SK-N-SH (cell line): ENCODE results near the gene IL18R1. TPM values are rescaled to one million over a fixed set of nuclear protein-coding genes. Genes with fewer than 3 reads are reported as not detected.

ENCODE experiments used
- CTCF ChIA-PET: fragments of 300-600, 350-600 bp; formaldehyde crosslinking; extraction: SDS; loops from one replicate; lab custom pipeline; 2021; lab: Yijun Ruan, JAX
- POLR2A ChIA-PET: fragments of 350-600 bp; sonication (Branson Sonifier 250); formaldehyde crosslinking; extraction: SDS; loops from one replicate; lab custom pipeline; 2020; ENCODE audit warnings: antibody characterized with exemption, inconsistent platforms; lab: Yijun Ruan, JAX
- DNase-seq: peaks from one replicate; pipeline ENCODE4 v3.0.0; 2012
- H2AFZ ChIP-seq: fragments of 200-600 bp; sonication (generic); 2 replicates; pipeline ENCODE4 v1.8.1; 2016; ENCODE audit warnings: antibody characterized with exemption, mild to moderate bottlenecking, low read depth
- H3F3A ChIP-seq: fragments of 200-600 bp; sonication (generic); replicated peaks from 2 replicates; pipeline ENCODE3; 2016; ENCODE audit warnings: antibody characterized with exemption, mild to moderate bottlenecking; ENCODE audit not compliant: insufficient read depth
- H3K27ac ChIP-seq, 2 experiments: fragments of 200-500 bp in 1 of 2; fragments of 200-600 bp in 1 of 2; sonication (Bioruptor generic) in 1 of 2; sonication (generic), shearing (Covaris generic) in 1 of 2; 2 replicates each; pipeline versions ENCODE4 v1.5.1 to v1.6.1; 2014 to 2016; ENCODE audit warnings: low read depth in 2 of 2, inconsistent platforms in 1 of 2, low read length in 1 of 2, mild to moderate bottlenecking in 1 of 2, mixed read lengths in 1 of 2
- H3K27me3 ChIP-seq: fragments of 200-600 bp; sonication (generic), shearing (Covaris generic); 2 replicates; pipeline ENCODE4 v1.6.1; 2016; ENCODE audit warnings: mixed run types; ENCODE audit not compliant: insufficient read depth
- H3K36me3 ChIP-seq, 2 experiments: fragments of 200-500 bp in 1 of 2; fragments of 200-600 bp in 1 of 2; sonication (Bioruptor generic) in 1 of 2; sonication (generic) in 1 of 2; replicated peaks in 1 of 2; 2 replicates each; pipeline versions ENCODE3 to v1.5.1; 2014 to 2016; ENCODE audit warnings: low read length in 1 of 2, mild to moderate bottlenecking in 1 of 2; ENCODE audit not compliant: insufficient read depth in 2 of 2, control insufficient read depth in 1 of 2
- H3K4me1 ChIP-seq, 2 experiments: fragments of 200-500 bp in 1 of 2; fragments of 200-600 bp in 1 of 2; sonication (Bioruptor generic) in 1 of 2; sonication (generic), shearing (Covaris generic) in 1 of 2; 2 replicates each; pipeline versions ENCODE4 v1.5.1 to v1.6.1; 2014 to 2016; ENCODE audit warnings: low read depth in 1 of 2, low read length in 1 of 2, mixed run types in 1 of 2; ENCODE audit not compliant: insufficient read depth in 2 of 2, control insufficient read depth in 1 of 2
- H3K4me2 ChIP-seq: fragments of 200-600 bp; sonication (generic), shearing (Covaris generic); 2 replicates; pipeline ENCODE4 v1.6.1; 2017; ENCODE audit warnings: mixed run types
- H3K4me3 ChIP-seq, 2 experiments: fragments of 200-500 bp in 1 of 2; fragments of 200-600 bp in 1 of 2; sonication (Bioruptor generic) in 1 of 2; sonication (generic), shearing (Covaris generic) in 1 of 2; 2 replicates each; pipeline versions ENCODE4 v1.5.1 to v1.8.1; 2014 to 2016; ENCODE audit warnings: low read depth in 2 of 2, inconsistent platforms in 1 of 2, low read length in 1 of 2, mild to moderate bottlenecking in 1 of 2, mixed read lengths in 1 of 2, moderate library complexity in 1 of 2
- H3K79me2 ChIP-seq: fragments of 200-600 bp; sonication (generic); 2 replicates; pipeline ENCODE4 v1.8.1; 2017; ENCODE audit warnings: mild to moderate bottlenecking; ENCODE audit not compliant: insufficient read depth
- H3K9ac ChIP-seq: fragments of 200-600 bp; sonication (generic); 2 replicates; pipeline ENCODE4 v1.6.1; 2017; ENCODE audit warnings: mixed run types
- H3K9me2 ChIP-seq: fragments of 200-600 bp; sonication (generic); 2 replicates; pipeline ENCODE4 v1.6.1; 2017; ENCODE audit warnings: mixed run types
- H3K9me3 ChIP-seq: fragments of 200-600 bp; sonication (generic); 2 replicates; pipeline ENCODE4 v1.6.1; 2017; ENCODE audit warnings: mixed run types, mild to moderate bottlenecking, moderate library complexity
- H4K20me1 ChIP-seq: fragments of 200-600 bp; sonication (generic); 2 replicates; pipeline ENCODE4 v1.6.1; 2017; ENCODE audit warnings: mild to moderate bottlenecking, mixed run types; ENCODE audit not compliant: insufficient read depth
- CHD2 ChIP-seq: fragments of 150-350 bp; IDR thresholded peaks from 2 replicates; pipeline ENCODE4 v1.6.1; 2018; ENCODE audit warnings: low read length; ENCODE audit not compliant: partially characterized antibody
- ELF1 ChIP-seq: IDR thresholded peaks from 2 replicates; pipeline ENCODE4 v1.4.0; 2012
- EP300 ChIP-seq, 2 experiments: IDR thresholded peaks; 2 replicates each; pipeline versions ENCODE4 v1.4.0 to v1.6.1; 2012; ENCODE audit warnings: borderline replicate concordance in 1 of 2, low read depth in 1 of 2, low read length in 1 of 2
- EZH2phosphoT487 ChIP-seq: fragments of 200-600 bp; sonication (generic); IDR thresholded peaks from 2 replicates; pipeline ENCODE4 v1.6.1; 2017; ENCODE audit warnings: low read depth, mixed run types, mild to moderate bottlenecking, antibody characterized with exemption, moderate library complexity, borderline replicate concordance
- FOSL2 ChIP-seq: IDR thresholded peaks from 2 replicates; pipeline ENCODE4 v1.4.0; 2012; ENCODE audit warnings: low read depth, mild to moderate bottlenecking, moderate library complexity, borderline replicate concordance
- FOXJ3 ChIP-seq: sonication (generic); formaldehyde crosslinking; IDR thresholded peaks from 2 replicates; pipeline ENCODE4 v1.5.1; 2020; ENCODE audit warnings: mild to moderate bottlenecking, missing genetic modification reagents
- FOXM1 ChIP-seq: IDR thresholded peaks from 2 replicates; pipeline ENCODE4 v1.4.0; 2012; ENCODE audit warnings: low read depth, mild to moderate bottlenecking
- MEF2A ChIP-seq: IDR thresholded peaks from 2 replicates; pipeline ENCODE4 v1.4.0; 2012; ENCODE audit warnings: low read depth, borderline replicate concordance
- MXI1 ChIP-seq: IDR thresholded peaks from 2 replicates; pipeline ENCODE4 v1.6.1; 2012; ENCODE audit warnings: mild to moderate bottlenecking, low read depth, low read length, improper control_type of control experiment
- PBX3 ChIP-seq: IDR thresholded peaks from 2 replicates; pipeline ENCODE4; 2012
- RFX5 ChIP-seq: IDR thresholded peaks from 2 replicates; pipeline ENCODE4 v1.6.1; 2012; ENCODE audit warnings: mild to moderate bottlenecking, improper control_type of control experiment, low read length
- RXRA ChIP-seq: IDR thresholded peaks from 2 replicates; pipeline ENCODE4 v1.4.0; 2012; ENCODE audit warnings: low read depth, mild to moderate bottlenecking, borderline replicate concordance
- SIN3A ChIP-seq: IDR thresholded peaks from 2 replicates; pipeline ENCODE4 v1.6.1; 2012; ENCODE audit warnings: low read depth, mild to moderate bottlenecking, low read length, moderate library complexity, borderline replicate concordance
- SMC3 ChIP-seq: IDR thresholded peaks from 2 replicates; pipeline ENCODE4 v1.6.1; 2012; ENCODE audit warnings: low read depth, low read length, improper control_type of control experiment
- TAF1 ChIP-seq: IDR thresholded peaks from 2 replicates; pipeline ENCODE4 v1.6.1; 2012; ENCODE audit warnings: low read depth, mild to moderate bottlenecking, low read length, moderate library complexity, borderline replicate concordance
- YY1 ChIP-seq: IDR thresholded peaks from 2 replicates; pipeline ENCODE4 v1.4.0; 2012; ENCODE audit warnings: low read depth, mild to moderate bottlenecking
- WGBS: methylation state at CpG from one replicate; pipeline ENCODE4 v1.1.6; 2017; ENCODE audit warnings: low lambda C conversion rate; 5-methylcytosine and 5-hydroxymethylcytosine counted together
- polyA plus RNA-seq, 3 experiments: library from polyadenylated mRNA; depleted of rRNA; stranded (reverse); fragments of >200 nt; gene quantifications; 2 replicates each; pipeline ENCODE4 v1.2.3, GENCODE V29; 2012
- TF ChIP-seq, protein P1 (sequence below): IDR thresholded peaks from 2 replicates; pipeline ENCODE4 v1.4.0; 2012; ENCODE audit warnings: low read depth
- TF ChIP-seq, protein P2 (sequence below): IDR thresholded peaks from 2 replicates; pipeline ENCODE4 v1.4.0; 2012; ENCODE audit warnings: low read depth, borderline replicate concordance
- TF ChIP-seq, protein P3 (sequence below): fragments of 200-600 bp; sonication (generic); IDR thresholded peaks from 2 replicates; pipeline ENCODE4 v1.6.1; 2017; ENCODE audit warnings: antibody characterized with exemption, mild to moderate bottlenecking, moderate library complexity

Gene IL18R1
- polyA plus RNA-seq, 1 of the 3 experiments (the other 2 are of a cell fraction), result not detected

DNA sequence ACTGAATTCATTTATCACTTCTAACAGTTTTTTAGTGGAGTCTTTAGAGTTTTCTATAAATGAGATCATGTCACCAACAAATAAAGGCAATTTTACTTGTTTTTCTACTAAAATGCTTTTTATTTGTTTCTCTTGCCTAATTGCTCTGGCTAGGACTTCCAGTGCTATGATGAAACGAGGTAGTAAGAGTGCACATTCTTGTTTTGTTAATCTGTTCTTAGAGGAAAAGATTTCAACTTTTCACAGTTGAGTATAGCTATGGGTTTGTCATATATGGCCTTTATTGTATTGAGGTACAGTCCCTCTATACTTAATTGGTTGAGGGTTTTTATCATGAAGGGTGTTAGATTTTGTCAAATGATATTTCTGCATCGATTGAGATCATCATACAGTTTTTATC, 73.0 kb downstream of the IL18R1 start:
- H3K27me3 ChIP-seq, result no peaks in the 10 kb centered on the region; the same call in 1 of the 2 replicates
- TF ChIP-seq PBX3 (no peak), TAF1 (no peak), EP300 (IDR thresholded peaks at IDR 0.05; ENCODE audit: borderline replicate concordance in 1 of 2, low read depth in 1 of 2, low read length in 1 of 2) (no peak), FOXM1 (no peak), MXI1 (no peak), ELF1 (no peak), MEF2A (no peak), EZH2phosphoT487 (no peak), CHD2 (no peak), FOXJ3 (no peak), FOSL2 (no peak), RXRA (no peak), SIN3A (no peak), YY1 (no peak), RFX5 (no peak), SMC3 (no peak)
- TF ChIP-seq, protein P1, sequence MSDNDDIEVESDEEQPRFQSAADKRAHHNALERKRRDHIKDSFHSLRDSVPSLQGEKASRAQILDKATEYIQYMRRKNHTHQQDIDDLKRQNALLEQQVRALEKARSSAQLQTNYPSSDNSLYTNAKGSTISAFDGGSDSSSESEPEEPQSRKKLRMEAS, result no peak
- TF ChIP-seq, protein P2, sequence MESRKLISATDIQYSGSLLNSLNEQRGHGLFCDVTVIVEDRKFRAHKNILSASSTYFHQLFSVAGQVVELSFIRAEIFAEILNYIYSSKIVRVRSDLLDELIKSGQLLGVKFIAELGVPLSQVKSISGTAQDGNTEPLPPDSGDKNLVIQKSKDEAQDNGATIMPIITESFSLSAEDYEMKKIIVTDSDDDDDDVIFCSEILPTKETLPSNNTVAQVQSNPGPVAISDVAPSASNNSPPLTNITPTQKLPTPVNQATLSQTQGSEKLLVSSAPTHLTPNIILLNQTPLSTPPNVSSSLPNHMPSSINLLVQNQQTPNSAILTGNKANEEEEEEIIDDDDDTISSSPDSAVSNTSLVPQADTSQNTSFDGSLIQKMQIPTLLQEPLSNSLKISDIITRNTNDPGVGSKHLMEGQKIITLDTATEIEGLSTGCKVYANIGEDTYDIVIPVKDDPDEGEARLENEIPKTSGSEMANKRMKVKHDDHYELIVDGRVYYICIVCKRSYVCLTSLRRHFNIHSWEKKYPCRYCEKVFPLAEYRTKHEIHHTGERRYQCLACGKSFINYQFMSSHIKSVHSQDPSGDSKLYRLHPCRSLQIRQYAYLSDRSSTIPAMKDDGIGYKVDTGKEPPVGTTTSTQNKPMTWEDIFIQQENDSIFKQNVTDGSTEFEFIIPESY, result no peak
- TF ChIP-seq, protein P3, sequence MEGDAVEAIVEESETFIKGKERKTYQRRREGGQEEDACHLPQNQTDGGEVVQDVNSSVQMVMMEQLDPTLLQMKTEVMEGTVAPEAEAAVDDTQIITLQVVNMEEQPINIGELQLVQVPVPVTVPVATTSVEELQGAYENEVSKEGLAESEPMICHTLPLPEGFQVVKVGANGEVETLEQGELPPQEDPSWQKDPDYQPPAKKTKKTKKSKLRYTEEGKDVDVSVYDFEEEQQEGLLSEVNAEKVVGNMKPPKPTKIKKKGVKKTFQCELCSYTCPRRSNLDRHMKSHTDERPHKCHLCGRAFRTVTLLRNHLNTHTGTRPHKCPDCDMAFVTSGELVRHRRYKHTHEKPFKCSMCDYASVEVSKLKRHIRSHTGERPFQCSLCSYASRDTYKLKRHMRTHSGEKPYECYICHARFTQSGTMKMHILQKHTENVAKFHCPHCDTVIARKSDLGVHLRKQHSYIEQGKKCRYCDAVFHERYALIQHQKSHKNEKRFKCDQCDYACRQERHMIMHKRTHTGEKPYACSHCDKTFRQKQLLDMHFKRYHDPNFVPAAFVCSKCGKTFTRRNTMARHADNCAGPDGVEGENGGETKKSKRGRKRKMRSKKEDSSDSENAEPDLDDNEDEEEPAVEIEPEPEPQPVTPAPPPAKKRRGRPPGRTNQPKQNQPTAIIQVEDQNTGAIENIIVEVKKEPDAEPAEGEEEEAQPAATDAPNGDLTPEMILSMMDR, result no peak
- H3K4me2 ChIP-seq, result no peak overlapping the region
- no peaks in the 10 kb centered on the region for H3F3A ChIP-seq
- no peak overlapping the region for H3K27ac ChIP-seq
- ChIA-PET CTCF (interaction anchor here (3.2 kb wide), 1 partner anchor 15 kb away, joined by 11 read pairs; no protein-coding TSS in a partner anchor), POLR2A (no interaction called here)
- H3K79me2 ChIP-seq, result no peaks in the 10 kb centered on the region
- H3K4me1 ChIP-seq, result no peaks in the 10 kb centered on the region
- H3K9me3 ChIP-seq, result no peaks in the 10 kb centered on the region
- no peak overlapping the region for H3K9ac ChIP-seq
- no peaks in the 10 kb centered on the region for H3K36me3 ChIP-seq
- no peak overlapping the region for H3K4me3 ChIP-seq
- no peaks in the 10 kb centered on the region; the same call in 1 of the 2 replicates for H3K9me2 ChIP-seq
- H4K20me1 ChIP-seq, result no peaks in the 10 kb centered on the region
- WGBS, result 0% methylated on average over 2 of the region's 2 CpGs
- H2AFZ ChIP-seq, result no peak overlapping the region
- no peak for DNase-seq
